K562 (cell line): Measurements from ENCODE around the gene RAB26. TPM values are rescaled to one million over a fixed set of nuclear protein-coding genes. Genes with fewer than 3 reads are reported as not detected.

Experiments
- KDM4B ChIP-seq, 2 experiments: fragments of 450-650 bp in 1 of 2; sonication (generic) in 1 of 2; IDR thresholded peaks; 2 replicates each; pipeline ENCODE4 v1.6.1; 2016 to 2017; ENCODE audit warnings: borderline replicate concordance in 2 of 2, antibody characterized with exemption in 1 of 2, low read depth in 1 of 2, mild to moderate bottlenecking in 1 of 2
- MTA3 ChIP-seq: fragments of 450-650 bp; formaldehyde crosslinking; IDR thresholded peaks from 2 replicates; pipeline ENCODE4 v1.6.1; 2017; ENCODE audit warnings: mild to moderate bottlenecking, borderline replicate concordance
- MYNN ChIP-seq, 2 experiments: sonication (generic); formaldehyde crosslinking in 1 of 2; IDR thresholded peaks; 2 replicates each; pipeline versions ENCODE4 v1.5.0 to v1.6.1; 2016 to 2020; ENCODE audit warnings: antibody characterized with exemption in 1 of 2, missing genetic modification reagents in 1 of 2
- POLR2G ChIP-seq: fragments of 200-400 bp; formaldehyde crosslinking; IDR thresholded peaks from 2 replicates; pipeline ENCODE4 v1.6.1; 2017; ENCODE audit warnings: low read depth, mild to moderate bottlenecking, antibody characterized with exemption, low read length, moderate library complexity
- YY1 ChIP-seq, 3 experiments: IDR thresholded peaks; 2 replicates each; pipeline ENCODE4 v1.6.1; 2011; ENCODE audit warnings: low read length in 2 of 3, mild to moderate bottlenecking in 2 of 3, moderate library complexity in 2 of 3, borderline replicate concordance in 1 of 3, control low read depth in 1 of 3, low read depth in 1 of 3; ENCODE audit not compliant: insufficient read depth in 3 of 3, insufficient replicate concordance in 2 of 3, control insufficient read depth in 1 of 3, insufficient read length in 1 of 3; ENCODE audit errors: extremely low read depth in 1 of 3
- ZBTB43 ChIP-seq: sonication (generic); formaldehyde crosslinking; IDR thresholded peaks from 2 replicates; pipeline ENCODE4 v1.8.0; 2023; ENCODE audit warnings: mild to moderate bottlenecking, missing genetic modification reagents
- ZBTB7A ChIP-seq: IDR thresholded peaks from 2 replicates; pipeline ENCODE4 v1.6.1; 2011; ENCODE audit warnings: low read depth, mild to moderate bottlenecking, low read length, moderate library complexity, borderline replicate concordance; ENCODE audit not compliant: control insufficient read depth
- ZNF140 ChIP-seq: fragments of 250-450 bp; sonication (Bioruptor Pico); IDR thresholded peaks from 2 replicates; pipeline ENCODE4 v1.8.0; 2021; ENCODE audit warnings: moderate library complexity, mild to moderate bottlenecking, inconsistent platforms
- polyA plus RNA-seq, 8 experiments: library from polyadenylated mRNA; depleted of rRNA in 4 of 8; stranded (reverse) in 5 of 8; unstranded in 3 of 8; fragments of >200 nt; fragmentation: Nextera tagmentation in 2 of 8; fragmentation: Illumina TruSeq in 1 of 8; extraction: Ambion mirVana in 2 of 8; extraction: Trizol in 1 of 8; gene quantifications; 2 replicates each; pipeline versions ENCODE4 v1.2.1 to v1.2.3, GENCODE V29; 2011 to 2014; ENCODE audit warnings: inconsistent platforms in 1 of 8, missing spikeins in 1 of 8
- total RNA-seq, 7 experiments: library from RNA; depleted of rRNA in 6 of 7; stranded (reverse); fragments of >200 nt in 6 of 7; fragmentation: Illumina TruSeq in 2 of 7; extraction: Trizol in 2 of 7; gene quantifications; 2 replicates each; pipeline versions ENCODE4 v1.2.1 to v1.2.3, GENCODE V29; 2011 to 2021; ENCODE audit warnings: low replicate concordance in 1 of 7
- TF ChIP-seq, protein P1 (sequence below): fragments of 200-800 bp; sonication (Bioruptor generic); IDR thresholded peaks from 2 replicates; pipeline ENCODE4 v1.6.1; 2017; ENCODE audit warnings: missing genetic modification characterization, missing compliant biosample characterization

Gene RAB26
- total and polyA plus RNA-seq, 9 of the 15 experiments (the other 6 are each of a cell fraction or from before 2014, with no cell fraction given): 0.25 to 6.1 (median 2.1) TPM

GRCh38 chr16:2196162-2196980 lies 47.9 kb downstream of the RAB26 start, which contains the start of gene CASKIN1 (continued):
- TF ChIP-seq MTA3 (no peak), ZBTB7A (peak; percentile 52; the same call in 1 of the 2 replicates), MYNN (IDR thresholded peaks at IDR 0.05) (no peak), MYNN (CRISPR knock-in tag; IDR thresholded peaks at IDR 0.05) (no peak), ZNF140 (CRISPR knock-in tag) (no peak), YY1 (IDR thresholded peaks at IDR 0.05; ENCODE audit: borderline replicate concordance in 1 of 3, control insufficient read depth in 1 of 3, extremely low read depth in 1 of 3, insufficient read depth in 3 of 3, insufficient read length in 1 of 3, insufficient replicate concordance in 2 of 3, low read depth in 1 of 3, low read length in 2 of 3) (peak in 1 of 3 experiments; percentile 14), ZBTB43 (CRISPR knock-in tag) (no peak), POLR2G (peak; percentile 61), KDM4B (IDR thresholded peaks at IDR 0.05; ENCODE audit: borderline replicate concordance in 2 of 2, low read depth in 1 of 2) (no peak)
- TF ChIP-seq, protein P1, sequence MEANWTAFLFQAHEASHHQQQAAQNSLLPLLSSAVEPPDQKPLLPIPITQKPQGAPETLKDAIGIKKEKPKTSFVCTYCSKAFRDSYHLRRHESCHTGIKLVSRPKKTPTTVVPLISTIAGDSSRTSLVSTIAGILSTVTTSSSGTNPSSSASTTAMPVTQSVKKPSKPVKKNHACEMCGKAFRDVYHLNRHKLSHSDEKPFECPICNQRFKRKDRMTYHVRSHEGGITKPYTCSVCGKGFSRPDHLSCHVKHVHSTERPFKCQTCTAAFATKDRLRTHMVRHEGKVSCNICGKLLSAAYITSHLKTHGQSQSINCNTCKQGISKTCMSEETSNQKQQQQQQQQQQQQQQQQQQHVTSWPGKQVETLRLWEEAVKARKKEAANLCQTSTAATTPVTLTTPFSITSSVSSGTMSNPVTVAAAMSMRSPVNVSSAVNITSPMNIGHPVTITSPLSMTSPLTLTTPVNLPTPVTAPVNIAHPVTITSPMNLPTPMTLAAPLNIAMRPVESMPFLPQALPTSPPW (CRISPR knock-in tag): peak; percentile 18; the same call in 1 of the 2 replicates
